ENCODE results near the gene CHML. TPM values are rescaled to one million over a fixed set of nuclear protein-coding genes. Genes with fewer than 3 reads are reported as not detected.

The CHML gene
- total RNA-seq, 1 donor from 2014 or later, result 23.3 TPM

- Mint-ChIP-seq H3K9me3 (ENCODE audit: unreplicated experiment) (no peaks in the 10 kb centered on the region), H3K27me3 (ENCODE audit: unreplicated experiment) (no peaks in the 10 kb centered on the region), H3K36me3 (ENCODE audit: unreplicated experiment) (no peaks in the 10 kb centered on the region), H3K4me3 (ENCODE audit: unreplicated experiment) (no peak overlapping the region), H3K27ac (ENCODE audit: unreplicated experiment) (no peak overlapping the region), H3K4me1 (ENCODE audit: low read depth, unreplicated experiment) (no peaks in the 10 kb centered on the region)
- no peak for TF ChIP-seq CTCF (IDR thresholded peaks at IDR 0.05; ENCODE audit: partially characterized antibody, unreplicated experiment)
- DNase-seq, result no peak
Observed at GRCh38 chr1:241590719-241591118, 49.5 kb downstream of the CHML start.

Other genes starting within 250 kb of the CHML start
- gene FH, start 120.6 kb downstream of the CHML start, total RNA-seq (ENCODE audit: unreplicated experiment), result 51.0 TPM
- not detected for gene KMO, start 108.0 kb downstream of the CHML start, total RNA-seq (ENCODE audit: unreplicated experiment)
- 12.5 TPM for gene OPN3, start within 50 bp of the CHML start, total RNA-seq (ENCODE audit: unreplicated experiment)
- gene WDR64, start 11.9 kb upstream of the CHML start, total RNA-seq (ENCODE audit: unreplicated experiment), result not detected
- 2.2 TPM for gene EXO1, start 207.8 kb upstream of the CHML start, total RNA-seq (ENCODE audit: unreplicated experiment)

Data from glutamatergic neuron (in vitro differentiated cells).